Ovary (tissue), 3 donors: ENCODE measurements around the gene NPAT.

ENCODE experiments used
- EP300 ChIP-seq: sonication (generic); formaldehyde crosslinking; IDR thresholded peaks from one replicate; pipeline ENCODE4 v1.6.1; 2017; ENCODE audit warnings: antibody characterized with exemption
- POLR2A ChIP-seq: fragments of 450-650 bp; IDR thresholded peaks from one replicate; pipeline ENCODE4 v1.6.1; 2017; ENCODE audit warnings: antibody characterized with exemption, mild to moderate bottlenecking, moderate library complexity
- TF ChIP-seq, protein P1 (sequence below), 3 donors: fragments of 450-650 bp in 2 of 3; fragments of 200-600 bp in 1 of 3; IDR thresholded peaks; one replicate each; pipeline versions ENCODE4 v1.5.1 to v1.8.0; 2016 to 2022; ENCODE audit warnings: antibody characterized with exemption in 3 of 3, mild to moderate bottlenecking in 1 of 3
- donor health status: DM: no; HTN: no; CAD: no.

DNA sequence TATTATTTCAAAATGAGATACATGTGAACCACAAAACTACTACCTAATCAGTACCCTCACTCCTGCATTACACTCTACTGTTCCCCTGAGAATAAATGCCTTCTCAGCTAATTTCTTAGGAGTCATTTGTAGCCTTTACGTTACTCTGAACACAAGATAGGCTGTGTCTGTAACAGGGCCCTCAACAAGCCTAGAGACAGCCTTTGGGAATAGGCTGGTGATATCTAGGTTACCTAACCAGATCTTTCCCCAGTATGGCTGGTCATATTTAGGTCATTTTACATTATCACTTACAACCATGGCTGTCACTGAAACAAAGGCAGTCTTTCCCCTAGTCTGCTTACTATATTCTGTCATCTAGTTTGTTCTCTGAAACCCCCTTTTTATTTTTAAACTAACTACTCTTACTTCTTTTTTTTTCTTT lies 14.6 kb upstream of the NPAT start:
- TF ChIP-seq, protein P1, sequence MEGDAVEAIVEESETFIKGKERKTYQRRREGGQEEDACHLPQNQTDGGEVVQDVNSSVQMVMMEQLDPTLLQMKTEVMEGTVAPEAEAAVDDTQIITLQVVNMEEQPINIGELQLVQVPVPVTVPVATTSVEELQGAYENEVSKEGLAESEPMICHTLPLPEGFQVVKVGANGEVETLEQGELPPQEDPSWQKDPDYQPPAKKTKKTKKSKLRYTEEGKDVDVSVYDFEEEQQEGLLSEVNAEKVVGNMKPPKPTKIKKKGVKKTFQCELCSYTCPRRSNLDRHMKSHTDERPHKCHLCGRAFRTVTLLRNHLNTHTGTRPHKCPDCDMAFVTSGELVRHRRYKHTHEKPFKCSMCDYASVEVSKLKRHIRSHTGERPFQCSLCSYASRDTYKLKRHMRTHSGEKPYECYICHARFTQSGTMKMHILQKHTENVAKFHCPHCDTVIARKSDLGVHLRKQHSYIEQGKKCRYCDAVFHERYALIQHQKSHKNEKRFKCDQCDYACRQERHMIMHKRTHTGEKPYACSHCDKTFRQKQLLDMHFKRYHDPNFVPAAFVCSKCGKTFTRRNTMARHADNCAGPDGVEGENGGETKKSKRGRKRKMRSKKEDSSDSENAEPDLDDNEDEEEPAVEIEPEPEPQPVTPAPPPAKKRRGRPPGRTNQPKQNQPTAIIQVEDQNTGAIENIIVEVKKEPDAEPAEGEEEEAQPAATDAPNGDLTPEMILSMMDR (IDR thresholded peaks at IDR 0.05) = no peak
- no peak for TF ChIP-seq POLR2A
- TF ChIP-seq EP300 = no peak
